Measurements from ENCODE around the gene UCP3.

DNA sequence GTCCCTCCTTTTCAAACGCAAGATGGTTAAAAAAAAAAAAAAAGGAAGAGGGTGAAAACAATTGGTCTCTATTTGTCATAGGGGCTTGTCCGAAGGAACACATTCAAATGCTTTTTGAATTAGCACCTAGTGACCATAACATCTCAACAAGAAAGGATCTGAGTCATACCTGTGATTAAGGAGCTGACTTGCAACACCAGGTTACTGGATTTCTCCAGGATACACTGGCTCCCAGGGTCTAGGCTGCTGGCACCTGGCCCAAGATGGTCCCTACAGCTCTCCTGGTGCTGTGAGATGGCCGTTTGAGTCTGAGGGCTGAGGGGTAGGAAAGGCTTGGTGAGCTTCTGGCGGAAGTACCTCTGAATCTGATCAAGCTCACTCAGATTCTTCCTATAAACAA, 28.4 kb upstream of the UCP3 start:
- TF ChIP-seq, protein P1, sequence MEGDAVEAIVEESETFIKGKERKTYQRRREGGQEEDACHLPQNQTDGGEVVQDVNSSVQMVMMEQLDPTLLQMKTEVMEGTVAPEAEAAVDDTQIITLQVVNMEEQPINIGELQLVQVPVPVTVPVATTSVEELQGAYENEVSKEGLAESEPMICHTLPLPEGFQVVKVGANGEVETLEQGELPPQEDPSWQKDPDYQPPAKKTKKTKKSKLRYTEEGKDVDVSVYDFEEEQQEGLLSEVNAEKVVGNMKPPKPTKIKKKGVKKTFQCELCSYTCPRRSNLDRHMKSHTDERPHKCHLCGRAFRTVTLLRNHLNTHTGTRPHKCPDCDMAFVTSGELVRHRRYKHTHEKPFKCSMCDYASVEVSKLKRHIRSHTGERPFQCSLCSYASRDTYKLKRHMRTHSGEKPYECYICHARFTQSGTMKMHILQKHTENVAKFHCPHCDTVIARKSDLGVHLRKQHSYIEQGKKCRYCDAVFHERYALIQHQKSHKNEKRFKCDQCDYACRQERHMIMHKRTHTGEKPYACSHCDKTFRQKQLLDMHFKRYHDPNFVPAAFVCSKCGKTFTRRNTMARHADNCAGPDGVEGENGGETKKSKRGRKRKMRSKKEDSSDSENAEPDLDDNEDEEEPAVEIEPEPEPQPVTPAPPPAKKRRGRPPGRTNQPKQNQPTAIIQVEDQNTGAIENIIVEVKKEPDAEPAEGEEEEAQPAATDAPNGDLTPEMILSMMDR (optimal IDR thresholded peaks at IDR 0.05 in 1 of 3, IDR thresholded peaks at IDR 0.05 in 1 of 3, conservative IDR thresholded peaks at IDR 0.05 in 1 of 3; ENCODE audit: extremely low read depth in 1 of 3, insufficient read depth in 2 of 3, low read length in 3 of 3), result no peak
- no peak for TF ChIP-seq EZH2 (IDR thresholded peaks at IDR 0.05; ENCODE audit: low read length)

All from keratinocyte (primary cell).